Esophagus squamous epithelium (tissue), 5 donors: ENCODE results near the gene CAP2. TPM values are rescaled to one million over a fixed set of nuclear protein-coding genes. Genes with fewer than 3 reads are reported as not detected.

ENCODE experiments used
- DNase-seq: peaks from one replicate; lab custom pipeline; 2025; lab: John Stamatoyannopoulos, UW
- H3K27ac ChIP-seq, 4 donors: fragments of 200-600 bp; sonication (generic); one replicate each; pipeline ENCODE4 v1.5.1; 2016 to 2019; ENCODE audit warnings: mild to moderate bottlenecking in 1 of 4
- H3K27me3 ChIP-seq, 4 donors: fragments of 200-600 bp; sonication (generic); 1 replicate in 3 of 4; 2 replicates in 1 of 4; pipeline versions ENCODE4 v1.5.1 to v1.6.0; 2017 to 2021; ENCODE audit warnings: antibody characterized with exemption in 1 of 4
- H3K36me3 ChIP-seq, 3 donors: fragments of 200-600 bp; sonication (generic); one replicate each; pipeline ENCODE4 v1.5.1; 2016 to 2019
- H3K4me1 ChIP-seq, 3 donors: fragments of 200-600 bp; sonication (generic); one replicate each; pipeline ENCODE4 v1.5.1; 2017 to 2019
- H3K4me3 ChIP-seq, 4 donors: fragments of 200-600 bp; sonication (generic); 1 replicate in 3 of 4; 2 replicates in 1 of 4; pipeline ENCODE4 v1.5.1; 2016 to 2019; ENCODE audit warnings: mild to moderate bottlenecking in 2 of 4, moderate library complexity in 1 of 4
- H3K9me3 ChIP-seq, 3 donors: fragments of 200-600 bp; sonication (generic); one replicate each; pipeline ENCODE4 v1.5.1; 2016 to 2019
- POLR2A ChIP-seq, 4 donors: fragments of 450-650 bp; IDR thresholded peaks; one replicate each; pipeline ENCODE4 v1.6.1; 2017; ENCODE audit warnings: antibody characterized with exemption in 4 of 4, mild to moderate bottlenecking in 4 of 4, moderate library complexity in 3 of 4
- WGBS, 2 donors: methylation state at CpG; one replicate each; pipeline ENCODE4 v1.1.5; 2018; 5-methylcytosine and 5-hydroxymethylcytosine counted together
- intact Hi-C: fragments of 100-400 bp; cut with DNase I; formaldehyde crosslinking; loops from one replicate; pipeline ENCODE4 v1.15.0; 2022
- total RNA-seq, 4 donors: library from RNA; depleted of rRNA; stranded (reverse); fragments of >200 nt; gene quantifications; one replicate each; pipeline ENCODE4 v1.1.0, GENCODE V29; 2016
- TF ChIP-seq, protein P1 (sequence below), 6 experiments: fragments of 450-650 bp in 4 of 6; fragments of 200-600 bp in 2 of 6; sonication (generic) in 2 of 6; IDR thresholded peaks; one replicate each; pipeline ENCODE4 v1.5.1; 2016 to 2019; ENCODE audit warnings: antibody characterized with exemption in 6 of 6, mild to moderate bottlenecking in 4 of 6, moderate library complexity in 4 of 6
- donor health status: DM: yes; HTN: yes; CAD: no.

Gene CAP2
- total RNA-seq, 4 donors from 2014 or later: 2.0 to 5.5 (median 2.7) TPM

- Histone ChIP-seq H3K4me1 (no peaks in the 10 kb centered on the region), H3K9me3 (no peaks in the 10 kb centered on the region), H3K36me3 (no peaks in the 10 kb centered on the region), H3K27ac (no peak overlapping the region), H3K27me3 (no peaks in the 10 kb centered on the region), H3K4me3 (no peak overlapping the region)
- intact Hi-C loops: no loop called here
- 52 to 53% methylated on average over 3 of the region's 3 CpGs for WGBS, 2 donors
- DNase-seq: no peak
- TF ChIP-seq, protein P1, sequence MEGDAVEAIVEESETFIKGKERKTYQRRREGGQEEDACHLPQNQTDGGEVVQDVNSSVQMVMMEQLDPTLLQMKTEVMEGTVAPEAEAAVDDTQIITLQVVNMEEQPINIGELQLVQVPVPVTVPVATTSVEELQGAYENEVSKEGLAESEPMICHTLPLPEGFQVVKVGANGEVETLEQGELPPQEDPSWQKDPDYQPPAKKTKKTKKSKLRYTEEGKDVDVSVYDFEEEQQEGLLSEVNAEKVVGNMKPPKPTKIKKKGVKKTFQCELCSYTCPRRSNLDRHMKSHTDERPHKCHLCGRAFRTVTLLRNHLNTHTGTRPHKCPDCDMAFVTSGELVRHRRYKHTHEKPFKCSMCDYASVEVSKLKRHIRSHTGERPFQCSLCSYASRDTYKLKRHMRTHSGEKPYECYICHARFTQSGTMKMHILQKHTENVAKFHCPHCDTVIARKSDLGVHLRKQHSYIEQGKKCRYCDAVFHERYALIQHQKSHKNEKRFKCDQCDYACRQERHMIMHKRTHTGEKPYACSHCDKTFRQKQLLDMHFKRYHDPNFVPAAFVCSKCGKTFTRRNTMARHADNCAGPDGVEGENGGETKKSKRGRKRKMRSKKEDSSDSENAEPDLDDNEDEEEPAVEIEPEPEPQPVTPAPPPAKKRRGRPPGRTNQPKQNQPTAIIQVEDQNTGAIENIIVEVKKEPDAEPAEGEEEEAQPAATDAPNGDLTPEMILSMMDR (IDR thresholded peaks at IDR 0.05): no peak
- TF ChIP-seq POLR2A (IDR thresholded peaks at IDR 0.05): no peak
Observed at GRCh38 chr6:17361013-17361412, 32.4 kb upstream of the CAP2 start.

DNA sequence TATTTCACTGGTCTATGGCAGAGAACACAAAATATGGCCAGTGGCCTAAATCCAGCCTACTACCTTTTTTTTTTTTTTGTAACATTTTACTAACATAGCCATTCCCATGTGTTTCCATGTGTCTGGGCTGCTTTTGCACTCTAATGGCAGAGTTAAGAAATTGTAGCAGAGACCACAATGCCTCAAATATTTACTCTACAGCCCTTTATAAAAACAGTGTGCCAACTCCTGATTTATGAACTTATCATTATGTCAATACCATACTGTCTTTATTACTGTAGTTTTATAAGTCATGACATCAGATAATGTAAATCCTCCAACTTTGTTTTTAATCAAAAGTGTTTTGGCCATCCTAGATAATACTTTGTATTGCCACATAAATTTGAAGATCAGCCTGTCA lies 27.4 kb upstream of the CAP2 start:
- intact Hi-C loops: no loop called here
- DNase-seq: no peak
- Histone ChIP-seq H3K27me3 (no peaks in the 10 kb centered on the region), H3K36me3 (no peaks in the 10 kb centered on the region), H3K4me1 (no peaks in the 10 kb centered on the region), H3K27ac (no peak overlapping the region), H3K9me3 (peaks cover 0 to 12% (median 0%) of the 10 kb centered on the region in 3 donors), H3K4me3 (no peak overlapping the region)
- TF ChIP-seq POLR2A (IDR thresholded peaks at IDR 0.05): no peak
- TF ChIP-seq, protein P1 (IDR thresholded peaks at IDR 0.05): no peak

GRCh38 chr6:17367868-17368267 lies 25.5 kb upstream of the CAP2 start:
- Histone ChIP-seq H3K4me3 (no peak overlapping the region), H3K27me3 (no peaks in the 10 kb centered on the region), H3K36me3 (no peaks in the 10 kb centered on the region), H3K27ac (no peak overlapping the region), H3K4me1 (no peaks in the 10 kb centered on the region), H3K9me3 (peaks cover 0 to 12% (median 0%) of the 10 kb centered on the region in 3 donors)
- intact Hi-C loops: no loop called here
- WGBS, 2 donors: 92% methylated on average over 1 of the region's 1 CpG
- TF ChIP-seq POLR2A (IDR thresholded peaks at IDR 0.05): no peak
- TF ChIP-seq, protein P1 (IDR thresholded peaks at IDR 0.05): no peak
- no peak for DNase-seq

- H3K27me3 ChIP-seq: no peaks in the 10 kb centered on the region
- H3K4me1 ChIP-seq: peaks cover 0 to 8% (median 0%) of the 10 kb centered on the region in 3 donors
- H3K36me3 ChIP-seq: no peaks in the 10 kb centered on the region
- WGBS, 2 donors: 41 to 56% methylated on average over 7 of the region's 7 CpGs
- H3K4me3 ChIP-seq: no peak overlapping the region
- H3K9me3 ChIP-seq: no peaks in the 10 kb centered on the region
- DNase-seq: no peak
- TF ChIP-seq, protein P1 (IDR thresholded peaks at IDR 0.05): no peak
- TF ChIP-seq POLR2A (IDR thresholded peaks at IDR 0.05): no peak
- intact Hi-C loops: no loop called here
- H3K27ac ChIP-seq: peak overlapping the region in 1 of 4 donors; percentile 25
Observed at GRCh38 chr6:17381424-17382147, 11.8 kb upstream of the CAP2 start.

DNA sequence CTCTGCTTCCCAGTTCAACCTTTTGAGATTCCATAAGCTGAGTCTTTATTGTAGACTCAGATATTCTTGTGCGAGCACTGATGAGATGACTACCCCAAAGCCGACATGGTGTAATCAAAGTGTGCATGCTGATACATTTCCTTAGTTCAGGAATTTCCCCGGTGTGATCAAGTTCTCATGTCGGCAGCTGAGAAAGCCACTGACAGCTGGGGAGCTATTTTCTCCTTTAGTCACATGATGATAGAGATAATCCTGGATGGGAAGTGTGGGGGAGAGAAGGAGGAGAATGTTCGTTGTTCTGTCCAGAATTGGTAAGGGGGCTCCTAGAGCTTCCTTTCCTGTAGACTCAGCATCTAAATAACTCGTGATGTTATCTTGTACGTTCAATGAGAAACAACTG lies 7.7 kb upstream of the CAP2 start:
- H3K27me3 ChIP-seq: no peaks in the 10 kb centered on the region
- intact Hi-C loops: no loop called here
- peaks cover 0 to 17% (median 0%) of the 10 kb centered on the region in 3 donors for H3K4me1 ChIP-seq
- TF ChIP-seq, protein P1 (IDR thresholded peaks at IDR 0.05): no peak
- no peak for TF ChIP-seq POLR2A (IDR thresholded peaks at IDR 0.05)
- WGBS, 2 donors: 60 to 73% methylated on average over 7 of the region's 7 CpGs
- H3K36me3 ChIP-seq: no peaks in the 10 kb centered on the region
- DNase-seq: no peak
- H3K9me3 ChIP-seq: no peaks in the 10 kb centered on the region
- H3K27ac ChIP-seq: no peak overlapping the region
- H3K4me3 ChIP-seq: no peak overlapping the region
